MM.1S (cell line): ENCODE data around the gene ZNF74.
"Not testable (repeated sequence)": the region's sequence is repeated elsewhere in the genome, so short reads cannot be mapped to it uniquely, and the experiment has no call there.

ENCODE experiments used
- EZH2 ChIP-seq: fragments of 300-600 bp; sonication (generic); optimal IDR thresholded peaks from 2 replicates; pipeline ENCODE3; 2017; ENCODE audit warnings: low read depth, mild to moderate bottlenecking, antibody characterized with exemption, low read length, mixed read lengths
- EZH2phosphoT487 ChIP-seq: fragments of 300-600 bp; sonication (generic); IDR thresholded peaks from 2 replicates; pipeline ENCODE4 v1.6.1; 2018; ENCODE audit warnings: antibody characterized with exemption, low read length
- TF ChIP-seq, protein P1 (sequence below): fragments of 300-600 bp; sonication (generic); IDR thresholded peaks from 2 replicates; pipeline ENCODE4 v1.5.1; 2016; ENCODE audit warnings: antibody characterized with exemption, low read length, mixed read lengths

DNA sequence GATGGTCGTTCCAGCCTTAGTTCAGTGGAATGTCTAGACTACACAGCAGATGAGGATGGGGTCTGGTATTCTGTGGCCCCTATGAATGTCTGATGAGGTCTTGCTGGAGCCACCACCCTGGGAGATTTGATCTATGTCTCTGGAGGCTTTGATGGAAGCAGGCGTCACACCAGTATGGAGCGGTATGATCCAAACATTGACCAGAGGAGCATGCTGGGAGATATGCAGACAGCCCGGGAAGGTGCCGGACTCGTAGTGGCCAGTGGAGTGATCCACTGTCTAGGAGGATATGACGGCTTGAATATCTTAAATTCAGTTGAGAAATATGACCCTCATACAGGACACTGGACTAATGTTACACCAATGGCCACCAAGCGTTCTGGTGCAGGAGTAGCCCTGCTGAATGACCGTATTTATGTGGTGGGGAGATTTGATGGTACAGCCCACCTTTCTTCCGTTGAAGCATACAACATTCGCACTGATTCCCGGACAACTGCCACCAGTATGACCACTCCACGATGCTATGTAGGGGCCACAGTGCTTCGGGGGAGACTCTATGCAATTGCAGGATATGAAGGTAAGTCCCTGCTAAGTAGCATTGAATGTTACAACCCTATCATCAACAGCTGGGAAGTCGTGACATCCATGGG lies 57.3 kb downstream of the ZNF74 start:
- TF ChIP-seq, protein P1, sequence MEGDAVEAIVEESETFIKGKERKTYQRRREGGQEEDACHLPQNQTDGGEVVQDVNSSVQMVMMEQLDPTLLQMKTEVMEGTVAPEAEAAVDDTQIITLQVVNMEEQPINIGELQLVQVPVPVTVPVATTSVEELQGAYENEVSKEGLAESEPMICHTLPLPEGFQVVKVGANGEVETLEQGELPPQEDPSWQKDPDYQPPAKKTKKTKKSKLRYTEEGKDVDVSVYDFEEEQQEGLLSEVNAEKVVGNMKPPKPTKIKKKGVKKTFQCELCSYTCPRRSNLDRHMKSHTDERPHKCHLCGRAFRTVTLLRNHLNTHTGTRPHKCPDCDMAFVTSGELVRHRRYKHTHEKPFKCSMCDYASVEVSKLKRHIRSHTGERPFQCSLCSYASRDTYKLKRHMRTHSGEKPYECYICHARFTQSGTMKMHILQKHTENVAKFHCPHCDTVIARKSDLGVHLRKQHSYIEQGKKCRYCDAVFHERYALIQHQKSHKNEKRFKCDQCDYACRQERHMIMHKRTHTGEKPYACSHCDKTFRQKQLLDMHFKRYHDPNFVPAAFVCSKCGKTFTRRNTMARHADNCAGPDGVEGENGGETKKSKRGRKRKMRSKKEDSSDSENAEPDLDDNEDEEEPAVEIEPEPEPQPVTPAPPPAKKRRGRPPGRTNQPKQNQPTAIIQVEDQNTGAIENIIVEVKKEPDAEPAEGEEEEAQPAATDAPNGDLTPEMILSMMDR = not testable (repeated sequence)
- not testable (repeated sequence) for TF ChIP-seq EZH2, EZH2phosphoT487
